Right atrium auricular region (tissue), 2 donors: ENCODE data around the gene ABCA9. TPM values are rescaled to one million over a fixed set of nuclear protein-coding genes. Genes with fewer than 3 reads are reported as not detected.

ENCODE experiments used
- DNase-seq: peaks from one replicate; pipeline ENCODE4 v3.0.0-alpha.2; 2019; ENCODE audit warnings: low spot score
- H3K27ac ChIP-seq, 2 donors: fragments of 200-600 bp; sonication (generic); 1 replicate in 1 of 2; 2 replicates in 1 of 2; pipeline ENCODE4 v1.5.1; 2016 to 2019
- H3K27me3 ChIP-seq, 2 donors: fragments of 200-600 bp; sonication (generic); one replicate each; pipeline versions ENCODE4 v1.5.1 to v1.6.0; 2017 to 2019
- H3K36me3 ChIP-seq: fragments of 200-600 bp; sonication (generic); one replicate; pipeline ENCODE4 v1.5.1; 2016
- H3K4me1 ChIP-seq, 2 donors: fragments of 200-600 bp; sonication (generic); one replicate each; pipeline versions ENCODE4 v1.5.1 to v1.6.0; 2017 to 2019
- H3K4me3 ChIP-seq, 2 donors: fragments of 200-600 bp; sonication (generic); 1 replicate in 1 of 2; 2 replicates in 1 of 2; pipeline ENCODE4 v1.5.1; 2017 to 2019; ENCODE audit warnings: mild to moderate bottlenecking in 1 of 2, moderate library complexity in 1 of 2
- H3K9me3 ChIP-seq, 2 donors: fragments of 200-600 bp; sonication (generic); one replicate each; pipeline ENCODE4 v1.5.1; 2019
- CTCF ChIP-seq, 2 donors: fragments of 200-600 bp; sonication (generic); IDR thresholded peaks; one replicate each; pipeline ENCODE4 v1.5.1; 2019; ENCODE audit warnings: antibody characterized with exemption in 2 of 2
- total RNA-seq, 2 donors: library from RNA; depleted of rRNA; stranded (reverse); fragments of >200 nt; gene quantifications; one replicate each; pipeline ENCODE4 v1.1.0, GENCODE V29; 2016

The ABCA9 gene
- total RNA-seq, 2 donors from 2014 or later = 11.3 to 11.8 TPM

DNA sequence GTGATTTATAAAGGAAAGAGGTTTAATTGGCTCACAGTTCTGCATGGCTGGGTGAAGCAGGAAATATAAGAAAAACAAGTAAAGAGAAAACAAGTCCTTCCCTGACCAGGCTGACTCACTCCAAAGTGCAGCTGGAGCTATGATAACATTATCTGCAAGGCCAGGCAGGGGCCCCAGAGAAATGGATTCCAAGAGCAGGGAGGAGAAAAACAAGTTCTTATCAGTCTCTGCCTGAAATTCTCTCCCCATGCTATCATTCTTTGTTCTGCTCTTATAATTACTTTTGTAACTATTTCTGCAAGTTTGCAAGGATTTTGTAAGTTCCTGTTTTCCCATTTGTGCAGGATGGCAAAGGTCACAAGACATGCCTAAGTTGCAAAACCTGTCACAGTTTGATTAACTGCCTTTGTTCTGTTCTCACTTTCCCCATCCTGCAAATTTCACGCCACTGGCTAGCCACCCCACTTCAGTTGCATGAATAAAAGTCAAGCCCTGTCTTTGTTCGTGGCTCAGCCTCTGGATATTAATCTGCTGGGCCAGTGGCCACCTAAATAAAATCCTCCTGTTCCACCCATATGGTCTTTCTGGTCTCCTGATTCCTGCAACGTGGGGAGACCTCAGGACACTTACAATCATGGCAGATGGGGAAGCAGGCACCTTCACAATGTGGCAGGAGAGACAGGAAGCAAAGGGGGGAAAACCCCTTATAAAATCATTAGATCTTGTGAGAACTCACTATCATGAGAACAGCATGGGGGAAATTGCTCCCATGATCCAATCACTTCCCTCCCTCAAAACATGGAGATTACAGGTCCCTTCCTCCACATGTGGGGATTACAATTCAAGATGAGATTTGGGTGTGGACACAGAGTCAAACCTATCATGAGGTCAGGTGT lies 13.1 kb downstream of the ABCA9 start:
- Histone ChIP-seq H3K36me3 (peaks cover 21% of the 10 kb centered on the region), H3K4me3 (no peak overlapping the region), H3K4me1 (peaks cover 0 to 9% of the 10 kb centered on the region in 2 donors), H3K27ac (peak overlapping the region; percentile 38 to 79), H3K27me3 (no peaks in the 10 kb centered on the region), H3K9me3 (peaks cover 0 to 19% of the 10 kb centered on the region in 2 donors)
- DNase-seq = peak; percentile 84
- no peak for TF ChIP-seq CTCF (IDR thresholded peaks at IDR 0.05)

DNA sequence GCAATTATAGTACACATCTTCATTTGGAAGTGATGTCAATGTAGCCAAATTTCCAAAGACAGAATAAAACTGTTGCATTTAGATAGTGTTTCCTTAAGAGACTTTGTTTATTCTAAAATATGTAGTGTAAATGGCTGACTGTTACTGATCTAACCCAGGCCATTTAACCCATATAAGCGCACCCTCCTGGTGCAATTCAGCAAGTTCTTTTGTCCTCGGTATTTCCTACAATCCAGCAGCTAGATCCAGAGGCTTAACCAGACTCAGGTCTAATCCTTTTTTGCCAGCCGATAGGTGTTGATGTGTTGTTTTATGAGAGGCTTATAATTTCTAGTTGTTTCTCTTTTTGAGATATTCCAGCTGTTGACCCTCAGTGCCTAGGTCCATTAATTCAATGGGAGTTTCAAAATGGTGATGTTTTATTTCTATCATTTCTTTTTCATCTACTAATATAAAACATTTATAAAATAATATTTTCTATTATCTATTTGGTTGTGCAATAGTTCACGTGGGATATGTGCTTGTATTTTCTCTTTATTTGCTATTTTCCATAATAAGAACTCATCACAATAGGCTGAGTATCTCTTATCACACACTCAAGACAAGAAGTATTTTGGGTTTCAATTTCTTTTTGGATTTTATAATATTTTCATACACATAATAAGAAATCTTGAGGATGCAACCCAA lies 14.5 kb downstream of the ABCA9 start:
- Histone ChIP-seq H3K36me3 (peaks cover 21% of the 10 kb centered on the region), H3K4me3 (no peak overlapping the region), H3K4me1 (peaks cover 0 to 9% of the 10 kb centered on the region in 2 donors), H3K9me3 (peaks cover 0 to 19% of the 10 kb centered on the region in 2 donors), H3K27me3 (no peaks in the 10 kb centered on the region), H3K27ac (no peak overlapping the region)
- no peak for DNase-seq
- no peak for TF ChIP-seq CTCF (IDR thresholded peaks at IDR 0.05)

DNA sequence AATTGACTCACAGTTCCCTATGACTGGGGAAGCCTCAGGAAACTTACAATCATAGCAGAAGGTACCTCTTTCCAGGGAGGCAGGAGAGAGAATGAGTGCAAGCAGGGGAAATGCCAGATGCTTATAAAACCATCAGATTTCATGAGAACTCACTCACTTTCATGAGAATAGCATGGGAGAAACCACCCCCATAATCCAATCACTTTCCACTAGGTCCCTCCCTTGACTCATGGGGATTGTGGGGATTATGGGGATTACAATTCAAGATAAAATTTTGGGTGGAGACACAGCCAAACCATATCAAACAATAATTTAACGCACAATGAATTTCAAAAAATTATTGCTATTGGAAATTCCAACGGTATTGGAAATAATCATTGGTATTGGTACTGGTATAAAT lies 15.1 kb downstream of the ABCA9 start:
- peaks cover 0 to 9% of the 10 kb centered on the region in 2 donors for H3K4me1 ChIP-seq
- H3K27me3 ChIP-seq = no peaks in the 10 kb centered on the region
- H3K4me3 ChIP-seq = no peak overlapping the region
- peaks cover 0 to 19% of the 10 kb centered on the region in 2 donors for H3K9me3 ChIP-seq
- H3K36me3 ChIP-seq = peaks cover 21% of the 10 kb centered on the region
- TF ChIP-seq CTCF (IDR thresholded peaks at IDR 0.05) = no peak
- no peak overlapping the region for H3K27ac ChIP-seq
- no peak for DNase-seq

- Histone ChIP-seq H3K9me3 (peaks cover 0 to 16% of the 10 kb centered on the region in 2 donors), H3K36me3 (peaks cover 21% of the 10 kb centered on the region), H3K27ac (no peak overlapping the region), H3K27me3 (no peaks in the 10 kb centered on the region), H3K4me1 (peaks cover 0 to 9% of the 10 kb centered on the region in 2 donors), H3K4me3 (no peak overlapping the region)
- no peak for TF ChIP-seq CTCF (IDR thresholded peaks at IDR 0.05)
- DNase-seq = no peak
These were observed 16.4 kb downstream of the ABCA9 start for GRCh38 chr17:69044371-69044770.

- Histone ChIP-seq H3K27me3 (no peaks in the 10 kb centered on the region), H3K4me3 (no peak overlapping the region), H3K4me1 (peaks cover 0 to 9% of the 10 kb centered on the region in 2 donors), H3K27ac (no peak overlapping the region), H3K36me3 (peaks cover 11% of the 10 kb centered on the region), H3K9me3 (peaks cover 0 to 4% of the 10 kb centered on the region in 2 donors)
- no peak for TF ChIP-seq CTCF (IDR thresholded peaks at IDR 0.05)
- DNase-seq = no peak
These were observed 17.5 kb downstream of the ABCA9 start for GRCh38 chr17:69043098-69043734.
